ENCODE data around the gene ABCA6. TPM values are rescaled to one million over a fixed set of nuclear protein-coding genes. Genes with fewer than 3 reads are reported as not detected.
"Not testable (repeated sequence)": the region's sequence is repeated elsewhere in the genome, so short reads cannot be mapped to it uniquely, and the experiment has no call there.

Gene ABCA6
- total RNA-seq, 1 donor from 2014 or later, result 32.0 TPM

DNA sequence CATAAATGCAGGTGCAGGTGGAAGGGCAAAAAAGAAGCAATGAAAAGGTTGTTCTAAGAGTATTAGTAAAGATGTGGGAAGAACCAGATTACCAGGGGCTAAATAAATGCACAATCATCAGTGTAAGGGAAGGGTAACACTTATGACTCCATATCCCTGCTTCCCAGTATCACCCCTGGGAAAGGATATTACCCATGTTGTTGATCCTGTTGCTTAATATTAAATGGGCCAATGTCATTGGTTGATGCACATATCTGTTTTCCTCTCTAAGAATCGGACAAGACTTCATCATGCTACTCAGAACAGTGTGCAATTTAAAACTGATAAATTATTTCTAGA is 34.7 kb upstream of the ABCA6 start:
- no peaks in the 10 kb centered on the region for H3K9me3 ChIP-seq
- H3K4me3 ChIP-seq, result no peak overlapping the region
- no peaks in the 10 kb centered on the region for H3K27me3 ChIP-seq (ENCODE audit: low read depth)
- no peak for ATAC-seq
- H3K4me1 ChIP-seq, result peaks cover 7% of the 10 kb centered on the region
- DNase-seq, result no peak
- TF ChIP-seq, protein P1, sequence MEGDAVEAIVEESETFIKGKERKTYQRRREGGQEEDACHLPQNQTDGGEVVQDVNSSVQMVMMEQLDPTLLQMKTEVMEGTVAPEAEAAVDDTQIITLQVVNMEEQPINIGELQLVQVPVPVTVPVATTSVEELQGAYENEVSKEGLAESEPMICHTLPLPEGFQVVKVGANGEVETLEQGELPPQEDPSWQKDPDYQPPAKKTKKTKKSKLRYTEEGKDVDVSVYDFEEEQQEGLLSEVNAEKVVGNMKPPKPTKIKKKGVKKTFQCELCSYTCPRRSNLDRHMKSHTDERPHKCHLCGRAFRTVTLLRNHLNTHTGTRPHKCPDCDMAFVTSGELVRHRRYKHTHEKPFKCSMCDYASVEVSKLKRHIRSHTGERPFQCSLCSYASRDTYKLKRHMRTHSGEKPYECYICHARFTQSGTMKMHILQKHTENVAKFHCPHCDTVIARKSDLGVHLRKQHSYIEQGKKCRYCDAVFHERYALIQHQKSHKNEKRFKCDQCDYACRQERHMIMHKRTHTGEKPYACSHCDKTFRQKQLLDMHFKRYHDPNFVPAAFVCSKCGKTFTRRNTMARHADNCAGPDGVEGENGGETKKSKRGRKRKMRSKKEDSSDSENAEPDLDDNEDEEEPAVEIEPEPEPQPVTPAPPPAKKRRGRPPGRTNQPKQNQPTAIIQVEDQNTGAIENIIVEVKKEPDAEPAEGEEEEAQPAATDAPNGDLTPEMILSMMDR (IDR thresholded peaks at IDR 0.05), result no peak
- intact Hi-C loops (cut with DNase I), result no loop called here
- H3K27ac ChIP-seq, result no peak overlapping the region
- H3K36me3 ChIP-seq, result peaks cover 3% of the 10 kb centered on the region

DNA sequence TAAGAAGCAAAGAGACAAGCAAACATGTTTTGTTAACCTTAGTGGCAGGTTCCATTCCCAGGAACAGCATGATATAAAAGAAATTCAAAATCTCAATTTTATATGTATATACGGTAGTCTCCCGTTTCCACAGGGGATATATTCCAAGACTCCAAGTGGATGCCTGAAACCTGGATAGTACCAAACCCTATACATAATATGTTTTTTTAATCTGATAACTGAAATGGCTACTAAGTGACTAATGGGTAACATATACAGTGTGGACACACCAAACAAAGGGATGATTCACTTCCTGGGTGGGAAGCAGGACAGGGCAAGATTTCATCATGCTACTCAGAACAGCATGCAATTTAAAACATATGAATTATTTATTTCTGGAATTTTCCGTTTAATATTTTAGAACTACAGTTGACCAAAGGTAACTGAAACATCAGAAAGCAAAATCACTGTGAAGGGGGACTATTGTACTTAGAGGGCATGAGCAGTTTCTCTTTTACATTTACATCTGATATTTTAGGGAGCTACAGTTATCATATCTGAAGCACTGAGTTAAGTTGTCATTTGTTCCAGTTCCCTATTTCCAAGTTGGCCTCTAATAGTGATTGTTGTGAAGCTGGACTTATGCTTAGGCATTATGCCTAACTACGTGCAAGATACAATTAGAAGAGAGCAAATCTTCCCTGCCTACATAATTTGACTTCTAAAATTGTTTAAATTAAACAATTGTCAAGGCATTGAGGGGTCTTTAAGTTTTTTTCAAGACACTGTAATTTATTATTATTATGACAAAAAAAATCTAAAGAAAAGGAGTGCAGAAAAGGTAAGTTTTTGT is 34.1 kb upstream of the ABCA6 start:
- H3K4me1 ChIP-seq, result peaks cover 7% of the 10 kb centered on the region
- peak; percentile 59 to 65 for ATAC-seq
- H3K27ac ChIP-seq, result no peak overlapping the region
- H3K27me3 ChIP-seq (ENCODE audit: low read depth), result no peaks in the 10 kb centered on the region
- peaks cover 3% of the 10 kb centered on the region for H3K36me3 ChIP-seq
- intact Hi-C loops (cut with DNase I), result no loop called here
- DNase-seq, result no peak
- TF ChIP-seq, protein P1 (IDR thresholded peaks at IDR 0.05), result no peak
- no peak overlapping the region for H3K4me3 ChIP-seq
- H3K9me3 ChIP-seq, result no peaks in the 10 kb centered on the region

DNA sequence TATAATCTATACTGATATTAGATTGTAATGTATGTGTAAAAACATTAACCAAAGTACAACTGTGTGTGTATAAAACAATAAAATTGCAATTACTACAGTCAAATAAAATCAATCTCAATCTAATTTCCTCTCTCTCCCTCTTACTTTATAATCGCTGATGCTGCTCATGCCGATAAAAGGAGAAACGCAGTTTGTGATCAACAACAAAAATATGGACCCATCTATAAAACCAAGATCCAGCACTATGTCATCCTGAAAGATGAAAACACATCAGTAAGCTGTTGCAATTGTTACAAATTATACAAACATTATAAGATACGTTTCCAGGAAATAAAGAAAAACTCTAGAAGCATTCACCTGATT is 33.5 kb upstream of the ABCA6 start:
- DNase-seq, result no peak
- intact Hi-C loops (cut with DNase I), result no loop called here
- Histone ChIP-seq H3K9me3 (no peaks in the 10 kb centered on the region), H3K27me3 (ENCODE audit: low read depth) (no peaks in the 10 kb centered on the region), H3K4me3 (no peak overlapping the region), H3K27ac (no peak overlapping the region), H3K36me3 (peaks cover 3% of the 10 kb centered on the region), H3K4me1 (peaks cover 7% of the 10 kb centered on the region)
- ATAC-seq, result no peak
- TF ChIP-seq, protein P1 (IDR thresholded peaks at IDR 0.05), result no peak

DNA sequence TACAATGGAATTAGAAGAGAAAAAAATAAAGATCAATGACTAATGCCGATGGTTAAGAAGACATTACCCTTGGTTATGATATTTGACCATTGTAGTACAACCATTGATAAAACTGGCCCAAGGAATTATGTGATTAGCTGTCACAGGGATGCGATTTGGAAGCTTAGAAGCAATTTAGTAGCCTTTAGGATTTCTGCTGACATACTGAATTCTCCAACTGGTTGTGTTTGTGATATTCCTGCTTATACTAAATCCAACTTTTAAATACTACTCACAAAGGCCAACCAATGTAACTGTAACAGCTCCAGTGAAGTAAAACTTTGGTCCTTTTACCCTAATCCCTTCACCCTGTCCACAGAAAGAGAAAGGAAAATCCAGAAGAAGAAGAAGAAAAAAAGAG is 31.4 kb upstream of the ABCA6 start:
- no peak for ATAC-seq
- intact Hi-C loops (cut with DNase I), result no loop called here

DNA sequence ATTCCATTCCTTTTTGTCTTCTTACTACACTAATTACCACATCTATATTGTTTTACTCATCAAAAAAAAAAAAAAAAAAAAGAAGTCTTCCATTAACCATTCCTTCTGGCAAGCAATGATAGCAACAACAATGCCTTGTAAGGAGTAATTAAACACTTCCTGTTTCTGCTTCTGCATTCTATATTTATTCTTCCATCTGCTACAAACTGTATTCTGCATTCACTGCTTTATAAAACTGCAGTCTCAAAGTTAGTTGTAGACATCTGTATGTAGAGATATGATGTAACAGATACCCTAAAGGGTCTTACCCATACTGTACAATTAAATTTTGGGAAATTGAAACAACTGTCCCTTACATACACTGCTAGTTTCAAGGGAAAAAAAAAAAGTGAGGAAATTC is 28.7 kb upstream of the ABCA6 start:
- DNase-seq, result no peak
- intact Hi-C loops (cut with DNase I), result no loop called here
- no peak for ATAC-seq
- Histone ChIP-seq H3K9me3 (no peaks in the 10 kb centered on the region), H3K4me3 (no peak overlapping the region), H3K27ac (no peak overlapping the region), H3K27me3 (ENCODE audit: low read depth) (no peaks in the 10 kb centered on the region), H3K4me1 (no peaks in the 10 kb centered on the region), H3K36me3 (peaks cover 3% of the 10 kb centered on the region)
- TF ChIP-seq, protein P1 (IDR thresholded peaks at IDR 0.05), result no peak

More for the DNA sequence above, 31.4 kb upstream of the ABCA6 start:
- no peak overlapping the region for H3K4me3 ChIP-seq
- DNase-seq, result no peak
- H3K9me3 ChIP-seq, result no peaks in the 10 kb centered on the region
- TF ChIP-seq, protein P1 (IDR thresholded peaks at IDR 0.05), result no peak
- H3K27ac ChIP-seq, result no peak overlapping the region
- H3K36me3 ChIP-seq, result peaks cover 3% of the 10 kb centered on the region
- H3K4me1 ChIP-seq, result no peaks in the 10 kb centered on the region
- H3K27me3 ChIP-seq (ENCODE audit: low read depth), result no peaks in the 10 kb centered on the region

DNA sequence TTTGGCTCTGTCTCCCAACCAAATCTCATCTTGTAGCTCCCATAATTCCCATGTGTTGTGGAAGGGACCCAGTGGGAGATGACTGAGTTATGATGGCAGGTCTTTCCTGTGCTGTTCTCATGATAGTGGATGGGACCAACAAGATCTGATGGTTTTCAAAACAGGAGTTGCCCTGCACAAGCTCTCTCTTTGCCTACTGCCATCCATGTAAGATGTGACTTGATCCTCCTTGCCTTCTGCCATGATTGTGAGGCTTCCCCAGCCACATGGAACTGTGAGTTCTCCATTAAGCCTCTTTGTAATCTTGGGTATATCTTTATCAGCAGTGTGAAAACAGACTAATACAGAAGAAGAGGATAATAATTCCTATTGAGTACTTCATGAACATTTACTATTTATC is 26.9 kb upstream of the ABCA6 start:
- H3K9me3 ChIP-seq; H3K36me3 ChIP-seq; H3K4me1 ChIP-seq; intact Hi-C loops (cut with DNase I); H3K27me3 ChIP-seq (ENCODE audit: low read depth); H3K27ac ChIP-seq; DNase-seq; ATAC-seq; H3K4me3 ChIP-seq: not testable (repeated sequence)
